HG03095 (cell line): ENCODE results near the gene DLG1.
A peak's percentile ranks its signal among the peaks of the same experiment; 100 is the strongest.
"Not testable (repeated sequence)": the region's sequence is repeated elsewhere in the genome, so short reads cannot be mapped to it uniquely, and the experiment has no call there.

Experiments
- ATAC-seq: cut with Tn5 transposase; IDR thresholded peaks from one replicate; pipeline ENCODE4 v1.9.1; 2021; ENCODE audit warnings: moderate library complexity; ENCODE audit not compliant: unreplicated experiment

Gene DLG1

DNA sequence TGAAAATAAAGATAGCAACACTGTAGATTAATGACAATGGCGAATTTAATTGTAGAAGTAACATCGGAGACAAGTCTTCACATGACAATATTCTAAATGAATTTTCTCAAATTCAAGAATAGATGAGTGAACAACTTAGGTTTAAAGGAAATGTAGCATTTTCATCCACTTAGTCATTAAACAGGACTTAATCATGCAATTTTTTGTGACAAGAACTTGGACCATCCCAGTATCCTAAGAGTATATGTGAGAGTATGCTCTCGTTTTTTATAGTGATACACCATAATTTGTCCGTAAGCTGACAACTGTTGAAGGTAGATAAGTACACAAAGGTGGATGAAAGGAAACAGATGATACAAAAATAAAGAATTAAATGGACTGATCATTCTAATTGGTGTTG, 81.5 kb downstream of the DLG1 start:
- ATAC-seq: no peak

DNA sequence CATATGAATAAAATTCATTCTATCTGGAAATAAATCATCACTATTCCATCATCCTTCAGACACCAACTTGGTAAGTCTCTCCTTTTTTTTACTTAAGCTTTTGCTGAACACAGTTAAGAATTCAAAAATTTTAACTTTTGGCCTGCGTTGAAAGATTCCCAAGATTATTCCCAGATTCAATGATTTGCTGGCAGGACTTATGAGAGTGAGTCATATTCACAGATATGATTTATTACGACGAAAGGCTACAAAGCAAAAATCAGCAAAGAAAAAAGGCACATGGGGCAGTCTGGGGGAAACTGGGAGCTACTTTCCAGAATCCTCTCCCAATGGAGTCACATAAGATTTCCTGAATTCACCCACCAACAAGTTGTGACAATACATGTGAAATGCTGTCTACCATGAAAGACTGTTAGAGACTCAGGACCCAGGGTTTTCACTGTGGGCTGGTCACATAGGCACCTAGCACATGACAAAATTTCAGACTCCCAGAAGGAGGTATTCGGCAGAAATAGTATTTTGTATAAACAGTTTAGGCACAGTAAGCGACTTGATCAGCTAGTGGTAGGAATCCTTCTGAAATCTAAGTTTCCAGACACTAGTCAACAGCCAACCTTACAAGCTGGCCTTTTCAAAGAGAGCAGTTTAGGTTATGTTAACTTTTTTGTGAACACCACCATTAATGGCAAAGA, 82.1 kb downstream of the DLG1 start:
- ATAC-seq: no peak

DNA sequence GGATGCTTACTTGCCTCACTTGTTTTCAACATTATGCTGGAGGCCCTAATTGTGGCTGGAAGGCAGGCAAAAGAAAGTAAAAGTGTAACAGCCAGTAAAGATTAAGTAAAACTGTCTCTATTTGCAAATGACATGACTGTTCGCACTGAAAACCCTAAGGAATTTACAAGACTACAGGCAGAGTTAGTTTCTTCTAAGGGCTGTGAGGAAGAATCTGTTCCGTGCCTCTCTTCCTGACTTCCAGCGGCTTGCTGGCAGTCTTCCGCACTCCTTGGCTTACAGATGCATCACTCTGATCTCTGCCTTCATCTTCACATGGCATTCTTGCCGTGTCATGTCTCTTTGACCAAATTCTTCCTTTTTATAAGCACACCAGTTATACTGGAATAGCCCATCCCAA, 86.1 kb downstream of the DLG1 start:
- no peak for ATAC-seq

DNA sequence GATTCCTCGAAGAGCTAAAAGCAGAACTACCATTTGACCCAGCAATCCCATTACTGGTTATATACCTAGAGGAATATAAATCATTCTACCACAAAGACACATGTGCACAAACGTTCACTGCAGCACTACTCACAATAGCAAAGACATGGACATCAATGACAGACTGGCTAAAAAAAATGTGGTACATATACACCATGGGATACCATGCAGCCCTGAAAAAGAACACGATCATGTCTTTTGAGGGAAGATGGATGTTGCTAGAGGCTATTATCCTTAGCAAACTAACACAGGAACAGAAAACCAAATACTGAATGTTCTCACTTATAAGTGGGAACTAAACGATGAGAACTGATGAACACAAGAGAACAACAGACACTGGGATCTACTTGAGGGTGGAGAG, 86.7 kb downstream of the DLG1 start:
- not testable (repeated sequence) for ATAC-seq

DNA sequence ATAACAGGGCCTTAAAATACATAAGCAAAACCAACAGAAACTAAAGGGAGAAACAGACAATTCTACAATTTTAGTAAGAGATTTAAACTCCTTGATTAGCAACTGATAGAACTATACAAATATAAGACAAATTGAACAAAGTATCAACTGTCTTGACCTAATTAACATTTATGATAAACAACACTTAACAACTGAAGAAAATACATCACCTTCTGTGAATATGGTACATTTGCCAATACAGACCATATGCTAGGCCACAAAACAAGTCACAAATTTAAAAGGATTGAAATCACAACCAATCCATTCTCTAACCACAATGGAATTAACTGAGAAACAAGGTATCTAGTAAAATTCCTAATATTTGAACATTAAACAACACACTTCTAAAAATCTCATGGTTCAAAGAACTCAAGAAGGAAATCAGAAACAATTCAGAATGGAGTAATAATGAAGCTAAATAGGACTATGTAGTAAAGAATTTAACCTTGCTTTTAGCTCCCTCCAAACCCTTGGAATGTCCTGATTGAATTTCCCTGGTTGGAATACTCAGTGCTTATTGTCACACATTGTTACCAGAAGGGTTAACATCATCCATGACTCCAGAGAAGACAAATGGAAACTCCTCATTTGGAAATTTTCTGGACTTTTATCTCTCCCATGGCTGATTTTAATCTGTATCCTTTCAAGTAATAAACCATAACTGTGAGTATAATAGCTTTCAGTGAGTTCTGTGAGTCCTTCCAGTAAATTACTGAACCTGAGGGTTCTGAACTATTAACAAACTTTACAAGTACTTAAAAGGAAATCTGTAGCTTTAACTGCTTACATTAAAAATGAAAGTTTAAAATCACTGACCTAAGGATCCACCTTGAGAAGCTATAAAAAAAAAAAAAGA, 88.8 kb downstream of the DLG1 start:
- ATAC-seq: no peak

DNA sequence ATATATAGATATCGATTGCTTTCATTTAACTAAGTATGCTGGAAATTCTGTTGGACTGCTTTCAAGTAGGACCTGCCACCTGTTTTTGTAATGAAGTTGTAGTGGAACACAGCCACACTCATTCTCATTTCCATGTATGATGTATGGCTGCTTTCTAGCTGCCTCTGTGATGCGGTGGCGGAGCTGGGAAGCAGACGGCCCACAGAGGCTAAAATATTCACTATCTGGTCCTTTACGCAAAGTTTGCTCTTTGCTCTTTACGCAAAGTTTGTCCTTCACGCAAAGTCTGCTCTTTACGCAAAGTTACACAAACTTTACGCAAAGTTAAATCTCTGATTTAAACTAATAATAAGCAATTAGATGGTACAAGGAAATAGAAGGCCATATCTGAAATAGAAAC, 91.5 kb downstream of the DLG1 start:
- no peak for ATAC-seq

DNA sequence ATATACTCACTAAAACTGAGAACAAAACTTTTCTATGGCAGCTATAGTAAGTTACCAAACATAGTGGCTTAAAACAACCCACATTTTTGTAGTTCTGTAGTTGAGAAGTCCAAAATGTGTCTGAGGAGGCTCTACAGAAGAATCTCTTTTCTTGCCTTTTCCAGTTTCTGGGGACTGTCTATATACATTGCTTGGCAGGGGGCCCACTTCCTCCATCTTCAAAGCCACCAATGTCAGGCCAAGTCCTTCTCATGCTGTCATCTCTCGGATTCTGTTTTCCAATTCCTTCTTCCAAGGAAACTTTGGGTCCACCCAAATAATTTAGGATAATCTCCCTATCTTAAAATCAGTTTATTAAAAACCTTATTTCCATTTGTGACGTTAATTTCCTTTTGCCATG, 92.7 kb downstream of the DLG1 start:
- ATAC-seq: no peak

DNA sequence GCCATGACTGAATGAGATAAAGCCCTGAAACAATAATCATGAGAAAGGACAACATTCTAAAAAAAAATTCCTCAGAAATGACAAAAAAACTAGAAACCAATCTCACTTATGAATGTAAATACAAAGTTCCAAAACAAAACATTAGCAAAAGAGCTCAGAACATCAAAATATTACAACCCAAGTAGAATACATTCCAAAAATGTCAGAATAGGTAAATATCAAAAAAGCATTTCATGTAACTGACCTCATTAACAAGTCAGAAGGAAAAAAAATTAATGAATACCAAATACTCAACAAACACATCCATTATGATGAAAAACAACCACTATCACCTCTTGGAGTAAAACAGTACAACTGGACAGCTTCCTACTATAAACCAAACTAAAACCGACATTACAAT, 93.1 kb downstream of the DLG1 start:
- no peak for ATAC-seq

DNA sequence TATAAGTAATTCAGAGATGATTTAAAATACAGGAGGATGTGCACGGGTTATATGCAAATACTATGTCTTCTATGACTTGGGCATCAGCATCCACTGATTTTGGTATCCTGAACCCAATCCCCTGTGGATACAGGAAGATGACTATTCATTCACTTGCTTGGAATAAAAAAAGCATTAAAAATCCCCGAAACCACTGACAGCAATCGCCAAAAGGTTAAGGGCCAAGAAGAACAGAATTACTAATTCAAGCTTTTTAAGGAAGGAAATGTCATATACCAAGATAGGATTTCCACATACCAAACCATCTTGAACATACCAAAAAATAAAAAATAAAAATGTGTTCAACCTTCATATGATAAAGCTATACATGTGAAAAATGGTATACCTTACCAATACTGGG, 93.7 kb downstream of the DLG1 start:
- ATAC-seq: no peak

DNA sequence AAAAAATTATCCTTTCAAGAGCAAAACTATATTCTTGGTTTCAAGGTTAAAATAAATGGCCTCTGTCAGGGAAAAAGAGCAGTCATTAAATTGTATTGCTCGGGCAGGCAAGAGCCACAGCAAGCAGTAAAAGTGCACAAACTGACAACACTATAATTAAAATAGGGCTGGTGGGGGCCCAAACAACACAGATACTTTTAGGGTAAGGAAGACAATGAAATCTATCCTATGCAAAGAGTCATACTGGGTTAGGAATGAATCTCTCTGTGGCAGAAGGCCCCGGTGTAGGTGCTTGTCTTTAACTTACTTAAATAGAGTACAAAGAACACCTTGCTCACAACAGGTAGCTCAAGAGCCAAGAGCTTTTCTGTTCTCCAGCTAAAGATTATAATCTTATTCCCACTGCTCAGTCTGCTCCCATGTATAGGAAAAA, 94.7 kb downstream of the DLG1 start:
- ATAC-seq: no peak

DNA sequence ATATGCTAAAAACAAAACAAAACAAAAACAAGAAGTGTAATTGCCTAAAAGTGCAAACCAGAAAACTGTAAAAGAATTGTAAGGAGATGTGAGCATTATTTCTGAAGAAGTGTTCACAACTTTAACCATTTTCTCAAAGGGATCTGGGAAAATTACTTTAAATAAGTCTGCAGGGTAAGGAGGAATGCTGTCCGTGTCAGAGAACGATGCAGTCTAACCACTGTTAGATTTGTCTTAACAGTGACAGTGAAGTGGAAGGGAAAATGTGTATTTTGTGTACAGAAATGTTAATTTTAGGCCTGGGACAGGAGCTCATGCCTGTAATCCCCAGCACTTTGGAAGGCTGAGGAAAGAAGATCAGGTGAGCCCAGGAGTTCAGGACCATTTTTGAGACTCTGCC, 95.7 kb downstream of the DLG1 start:
- ATAC-seq: no peak

DNA sequence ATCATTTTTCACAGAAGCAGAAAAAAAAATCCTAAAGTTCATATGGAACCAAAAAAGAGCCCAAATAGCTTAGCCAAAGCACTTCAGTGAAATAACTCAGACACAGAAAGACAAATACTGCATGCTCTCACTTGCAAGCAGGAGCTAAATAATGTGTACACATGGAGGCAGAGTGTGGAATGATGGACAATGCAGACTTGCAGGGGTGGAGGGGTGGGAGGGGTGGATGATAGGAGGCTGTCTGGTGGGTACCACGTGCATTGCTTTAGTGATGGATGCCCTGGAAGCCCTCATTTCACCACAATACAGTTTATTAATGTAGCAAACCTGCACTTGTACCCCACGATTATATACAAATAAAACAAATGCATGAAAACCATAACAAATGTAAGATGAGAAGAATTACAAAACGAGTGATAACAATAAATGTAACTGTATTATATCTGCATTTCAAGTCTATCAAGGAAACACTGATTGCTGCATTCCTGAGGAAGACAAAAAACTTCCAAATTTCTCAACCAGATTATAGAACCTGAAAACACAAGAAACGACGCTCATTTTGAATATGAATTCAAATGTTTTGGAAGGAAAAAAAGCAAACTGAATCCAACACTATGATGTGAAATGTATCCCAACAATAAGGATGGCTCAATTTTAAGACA, 96.5 kb downstream of the DLG1 start:
- no peak for ATAC-seq

DNA sequence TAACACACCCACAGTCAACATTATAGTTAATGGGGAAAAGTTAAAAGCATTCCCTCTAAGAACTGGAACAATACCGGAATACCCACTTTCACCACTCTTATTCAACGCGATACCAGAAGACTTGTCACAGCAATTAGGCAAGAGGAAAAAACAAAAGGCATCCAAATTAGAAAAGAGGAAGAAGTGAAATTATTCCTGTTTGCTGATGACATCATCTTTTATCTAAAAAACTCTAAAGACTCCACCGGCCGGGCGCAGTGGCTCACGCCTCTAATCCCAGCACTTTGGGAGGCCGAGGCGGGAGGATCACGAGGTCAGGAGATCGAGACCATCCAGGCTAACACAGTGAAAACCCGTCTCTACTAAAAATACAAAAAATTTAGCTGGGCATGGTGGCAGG, 97.6 kb downstream of the DLG1 start:
- not testable (repeated sequence) for ATAC-seq

DNA sequence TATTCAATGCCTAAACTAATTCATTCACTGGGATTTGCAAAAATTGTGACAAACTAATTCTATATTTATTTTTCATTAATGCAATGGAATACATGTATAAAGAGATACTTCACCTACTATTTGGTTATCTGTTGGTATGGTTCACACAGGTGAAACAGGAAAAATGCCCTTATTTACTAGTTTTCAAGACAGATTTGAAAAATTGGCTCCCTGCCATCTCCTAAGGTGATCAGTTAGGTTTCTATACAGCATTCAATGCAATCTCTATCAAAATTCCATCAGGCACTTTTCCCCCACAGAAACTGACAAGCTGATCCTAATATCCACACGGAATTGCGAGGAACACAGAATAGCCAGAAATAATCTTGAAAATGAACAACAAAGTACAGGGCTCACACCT, 101.1 kb downstream of the DLG1 start:
- ATAC-seq: no peak

DNA sequence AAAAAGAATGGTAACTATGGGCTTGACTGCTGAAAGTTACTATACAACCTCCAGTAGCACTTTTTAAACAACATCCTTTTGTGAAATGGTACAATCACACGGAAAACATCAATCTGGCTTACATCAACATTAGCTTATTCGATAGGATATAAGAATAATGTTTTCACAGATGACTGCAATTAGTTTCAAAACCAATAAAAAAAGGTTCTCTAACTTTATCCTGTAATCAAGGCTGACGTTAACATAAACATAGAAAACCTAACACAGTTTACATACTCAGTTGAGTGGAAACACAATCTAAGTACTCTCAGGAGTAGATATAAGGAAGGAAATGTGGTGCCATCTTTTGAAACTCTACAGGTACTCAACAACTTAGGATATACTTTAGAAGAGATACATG, 102.2 kb downstream of the DLG1 start:
- no peak for ATAC-seq

DNA sequence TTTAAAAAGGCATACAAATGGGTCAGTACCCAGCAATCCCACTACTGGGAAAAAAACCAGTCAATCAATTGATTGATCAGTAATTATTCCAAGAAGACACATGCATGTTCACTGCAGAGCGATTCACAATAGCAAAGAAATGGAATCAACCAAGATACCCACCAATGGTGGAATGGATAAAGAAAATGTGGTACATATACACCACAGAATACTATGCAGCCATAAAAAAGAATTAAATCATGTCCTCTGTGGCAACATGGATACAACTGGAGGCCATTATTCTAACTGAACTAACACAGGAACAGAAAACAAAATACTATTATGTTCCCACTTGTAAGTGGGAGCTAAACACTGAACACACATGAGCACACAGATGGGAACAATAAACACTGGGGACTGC, 103.1 kb downstream of the DLG1 start:
- no peak for ATAC-seq

DNA sequence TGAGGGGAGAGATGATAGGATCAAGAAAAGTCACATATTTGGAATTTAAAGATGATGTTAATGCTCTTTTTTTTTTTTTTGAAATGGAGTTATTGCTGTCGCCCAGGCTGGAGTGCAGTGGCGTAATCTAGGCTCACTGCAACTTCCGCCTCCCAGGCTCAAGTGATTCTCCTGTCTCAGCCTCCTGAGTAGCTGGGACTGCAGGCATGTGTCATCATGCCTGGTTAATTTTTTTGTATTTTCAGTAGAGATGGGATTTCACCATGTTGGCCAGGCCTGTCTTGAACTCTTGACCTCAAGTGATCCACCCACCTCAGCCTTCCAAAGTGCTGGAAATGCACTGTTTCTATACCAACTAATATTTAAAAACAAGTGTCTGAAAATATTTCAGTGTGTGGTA, 104.7 kb downstream of the DLG1 start:
- not testable (repeated sequence) for ATAC-seq

DNA sequence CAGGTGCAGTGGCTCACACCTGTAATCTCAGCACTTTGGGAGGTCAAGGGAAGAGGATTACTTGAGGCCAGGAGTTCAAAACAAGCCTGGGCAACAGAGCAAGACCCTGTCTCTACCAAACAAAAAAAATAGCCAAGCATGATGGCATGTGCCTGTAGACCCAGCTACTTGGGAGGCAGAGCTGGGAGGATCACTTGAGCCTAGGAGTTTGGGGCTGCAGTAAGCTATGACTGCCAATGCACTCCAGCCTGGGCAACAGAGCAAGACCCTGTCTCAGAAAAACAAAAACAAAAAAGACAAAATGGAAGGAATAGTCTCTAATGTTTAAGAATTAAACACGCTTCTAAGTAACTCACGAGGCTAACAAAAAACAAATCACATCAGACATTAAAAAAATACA, 106.5 kb downstream of the DLG1 start:
- no peak for ATAC-seq

DNA sequence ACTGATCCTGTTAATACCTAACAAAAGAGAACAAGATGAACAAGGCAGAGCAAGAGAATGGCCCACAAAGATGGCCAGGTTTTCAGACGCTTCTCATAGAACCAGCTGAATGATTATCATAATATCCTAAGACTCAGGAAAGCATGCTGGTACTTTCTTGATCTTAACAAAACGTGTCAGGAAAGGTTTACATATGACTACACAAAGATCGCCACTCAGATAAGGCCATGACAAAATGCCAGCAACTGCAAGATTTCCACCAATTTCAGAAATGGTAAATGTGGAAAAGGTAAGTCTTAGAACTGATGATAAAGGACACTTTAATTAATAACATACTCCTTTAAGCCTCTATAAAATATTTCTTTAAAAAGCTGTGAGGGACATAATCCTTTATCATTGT, 108.8 kb downstream of the DLG1 start:
- no peak for ATAC-seq

DNA sequence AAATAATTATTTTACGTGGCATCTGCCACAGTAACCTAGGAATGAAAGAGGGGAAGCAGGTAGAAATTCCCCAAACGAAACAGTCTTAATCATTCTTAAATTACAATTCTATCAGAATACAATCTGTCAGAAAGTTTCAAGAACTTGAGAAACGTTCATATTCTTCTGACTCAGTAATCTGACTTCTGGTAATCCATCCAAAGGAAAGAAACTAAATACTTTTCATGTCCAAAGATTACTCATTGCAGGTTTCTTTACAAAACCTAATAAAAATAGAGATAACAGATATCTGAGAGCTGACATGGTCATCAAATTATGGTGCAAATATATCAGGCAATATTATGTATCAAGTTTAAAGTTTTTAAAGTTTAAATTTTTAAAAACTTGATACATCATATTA, 109.4 kb downstream of the DLG1 start:
- ATAC-seq: no peak

DNA sequence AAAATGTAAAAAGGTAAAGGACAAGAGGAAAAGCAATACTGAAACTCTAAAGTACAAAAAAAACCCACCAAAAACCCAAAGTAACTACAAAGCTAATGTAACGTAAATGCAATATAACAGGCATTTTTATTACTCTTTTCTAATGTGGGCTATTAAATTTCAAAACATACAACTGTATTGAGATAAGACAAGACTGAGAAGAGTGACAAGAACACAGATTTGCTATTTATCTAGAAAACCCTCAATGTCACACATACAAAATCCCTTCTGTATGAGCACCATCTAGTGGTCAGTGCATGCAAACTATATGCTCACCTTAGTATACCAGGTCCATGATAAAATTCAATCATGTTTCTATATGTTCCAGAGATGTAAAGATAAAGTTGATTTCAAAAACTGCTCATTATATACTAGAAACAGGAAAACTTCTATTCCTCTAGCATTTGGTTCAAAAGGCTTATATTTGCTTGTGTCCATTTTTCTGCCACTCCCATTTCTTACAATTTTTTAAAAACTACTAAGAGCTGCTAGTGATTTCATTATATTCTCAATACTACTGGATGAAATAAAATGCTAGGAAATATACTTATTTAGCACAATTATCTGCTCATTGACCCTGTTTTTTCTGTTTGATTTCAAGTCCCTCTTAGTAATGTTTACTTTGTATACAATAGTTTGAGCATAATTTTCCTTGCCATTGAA, 111.4 kb downstream of the DLG1 start:
- ATAC-seq: peak; percentile 61
